HG02588 (cell line): ENCODE measurements around the gene GAB2.
"Not testable (repeated sequence)": the region's sequence is repeated elsewhere in the genome, so short reads cannot be mapped to it uniquely, and the experiment has no call there.

Experiments used
- ATAC-seq: cut with Tn5 transposase; IDR thresholded peaks from one replicate; pipeline ENCODE4 v1.9.1; 2021; ENCODE audit warnings: mild to moderate bottlenecking, moderate library complexity; ENCODE audit not compliant: unreplicated experiment

Gene GAB2

GRCh38 chr11:78371221-78371891 is 46.3 kb downstream of the GAB2 start:
- no peak for ATAC-seq

DNA sequence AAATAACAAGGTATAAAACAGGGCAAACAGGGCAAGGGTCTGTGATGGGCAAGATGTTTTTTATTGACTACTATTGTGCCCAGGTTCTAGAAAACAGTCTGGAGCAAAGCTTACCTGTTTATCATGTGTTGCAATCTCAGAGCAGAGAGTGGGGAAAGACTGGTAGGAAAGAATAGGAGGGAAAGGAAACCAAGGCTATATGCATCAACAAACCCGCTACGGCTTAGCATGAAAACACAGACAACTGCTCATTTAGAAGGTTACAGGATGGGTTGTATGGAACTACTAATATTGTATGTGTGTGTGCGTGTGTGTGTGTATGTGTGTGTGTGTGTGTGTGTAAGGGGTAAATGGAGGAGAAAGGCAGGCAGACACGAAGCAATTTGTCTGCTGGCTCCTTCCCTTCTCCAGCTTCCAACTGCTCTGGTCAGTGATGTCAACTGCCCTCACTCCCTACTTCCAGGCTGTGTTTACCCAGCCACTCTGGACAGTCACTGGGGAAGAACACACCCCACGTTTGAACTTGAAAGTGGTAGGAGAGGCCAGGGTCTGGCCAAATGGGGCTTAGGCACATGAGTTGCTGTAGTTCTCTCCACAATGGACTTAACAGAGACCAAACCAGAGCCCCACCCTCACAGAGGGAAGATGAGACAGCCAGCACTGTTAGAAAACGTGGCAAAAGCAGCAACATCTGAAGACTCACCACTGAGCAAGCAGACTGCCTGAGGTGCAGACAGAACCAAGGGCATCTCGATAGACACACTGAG is 47.0 kb downstream of the GAB2 start:
- no peak for ATAC-seq

GRCh38 chr11:78365381-78365792 is 52.2 kb downstream of the GAB2 start:
- ATAC-seq: no peak

DNA sequence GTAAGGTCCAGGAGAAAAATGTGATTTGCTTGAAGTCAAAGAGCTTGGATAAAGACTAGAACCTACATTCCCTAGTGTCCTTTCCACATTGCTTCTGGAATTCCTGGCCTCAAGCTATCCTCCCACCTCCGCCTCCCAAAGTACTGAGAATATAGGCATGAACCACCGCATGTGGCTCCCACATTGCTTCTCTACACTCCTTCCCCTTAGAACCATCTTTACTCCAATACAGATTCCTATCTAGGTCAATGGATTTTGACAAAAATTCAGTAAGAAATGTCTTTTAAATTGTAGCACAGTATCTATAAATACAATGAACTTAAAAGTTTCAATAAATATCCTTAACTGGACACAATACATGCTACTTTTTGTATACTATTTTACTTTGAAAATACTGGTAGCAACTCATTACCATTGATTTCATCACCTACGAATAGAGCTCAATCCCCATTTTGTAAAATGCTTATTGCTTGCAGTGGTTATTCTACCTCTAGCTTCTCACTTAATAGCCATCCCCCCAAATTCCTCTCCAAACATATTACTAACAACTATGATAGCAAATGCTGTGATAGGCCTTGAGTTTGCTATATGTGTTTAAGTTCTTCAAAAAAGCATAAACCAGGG is 53.4 kb downstream of the GAB2 start:
- ATAC-seq: no peak

DNA sequence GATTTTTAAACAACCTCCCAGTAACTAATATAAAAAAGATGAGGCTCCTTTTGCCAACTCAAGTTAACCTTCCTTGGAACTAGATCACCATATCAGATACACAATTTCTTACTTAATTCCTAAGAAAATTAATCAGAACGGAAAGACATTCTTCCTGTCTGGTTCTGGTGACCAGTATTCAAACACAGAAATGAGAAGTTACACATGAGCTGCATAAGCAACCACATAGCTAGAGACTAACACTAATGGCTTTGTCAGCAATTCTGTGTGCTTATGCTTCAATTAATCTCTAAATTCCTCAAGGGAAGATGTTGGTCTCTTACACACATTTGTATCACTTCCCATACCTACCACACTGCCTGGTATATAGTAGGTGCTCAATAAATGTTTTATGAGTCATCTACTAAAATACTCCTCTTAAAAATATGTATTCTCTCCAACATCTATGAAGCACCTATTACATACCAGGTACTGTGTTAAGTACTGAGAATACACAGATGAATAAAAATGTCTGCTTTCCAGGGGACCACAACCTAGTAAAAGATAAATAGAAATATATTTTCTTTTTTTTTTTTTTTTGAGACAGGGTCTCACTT is 54.5 kb downstream of the GAB2 start:
- no peak for ATAC-seq

- no peak for ATAC-seq
Measured at GRCh38 chr11:78361228-78361627, 56.4 kb downstream of the GAB2 start.

DNA sequence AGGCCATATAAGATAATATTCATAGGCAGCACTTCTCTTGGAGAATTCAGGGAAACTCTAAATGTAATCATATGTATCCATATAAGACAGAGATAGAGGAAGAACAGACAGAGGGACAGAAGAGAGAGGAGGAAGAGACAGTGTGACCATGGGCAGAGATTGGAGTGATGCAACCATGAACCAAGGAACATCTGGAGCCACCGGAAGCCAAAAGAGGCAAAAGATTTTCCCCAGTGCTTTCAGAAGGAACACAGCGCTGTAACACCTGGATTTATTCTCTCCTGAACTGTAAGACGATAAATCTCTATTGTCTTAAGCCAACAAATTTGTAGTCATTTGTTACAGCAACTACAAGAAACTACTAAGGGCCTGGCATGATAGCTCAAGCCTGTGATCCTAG is 57.7 kb downstream of the GAB2 start:
- no peak for ATAC-seq

DNA sequence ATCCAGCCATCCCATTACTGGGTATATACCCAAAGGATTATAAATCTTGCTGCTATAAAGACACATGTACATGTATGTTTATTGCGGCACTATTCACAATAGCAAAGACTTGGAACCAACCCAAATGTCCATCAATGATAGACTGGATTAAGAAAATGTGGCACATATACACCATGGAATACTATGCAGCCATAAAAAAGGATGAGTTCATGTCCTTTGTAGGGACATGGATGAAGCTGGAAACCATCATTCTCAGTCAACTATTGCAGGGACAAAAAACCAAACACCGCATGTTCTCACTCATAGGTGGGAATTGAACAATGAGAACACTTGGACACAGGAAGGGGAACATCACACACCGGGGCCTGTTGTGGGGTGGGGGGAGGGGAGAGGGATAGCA is 59.7 kb downstream of the GAB2 start:
- not testable (repeated sequence) for ATAC-seq

- not testable (repeated sequence) for ATAC-seq
Measured at GRCh38 chr11:78357425-78357824, 60.2 kb downstream of the GAB2 start.

DNA sequence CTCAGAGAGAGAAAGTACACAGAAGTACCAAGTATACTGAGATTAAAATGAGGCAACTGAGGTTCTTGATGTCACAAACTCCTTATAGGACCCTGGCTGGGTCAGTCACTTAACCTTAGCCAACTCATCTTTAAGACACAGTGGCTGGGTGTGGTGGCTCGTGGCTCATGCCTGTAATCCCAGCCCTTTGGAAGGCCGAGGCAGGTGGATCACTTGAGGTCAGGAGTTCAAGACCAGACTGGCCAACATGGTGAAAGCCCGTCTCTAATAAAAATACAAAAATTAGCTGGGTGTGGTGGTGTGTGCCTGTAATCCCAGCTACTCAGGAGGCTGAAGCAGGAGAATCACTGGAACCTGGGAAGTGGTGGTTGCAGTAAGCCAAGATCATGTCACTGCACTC is 61.9 kb downstream of the GAB2 start:
- not testable (repeated sequence) for ATAC-seq

GRCh38 chr11:78355309-78355705 is 62.3 kb downstream of the GAB2 start:
- no peak for ATAC-seq

DNA sequence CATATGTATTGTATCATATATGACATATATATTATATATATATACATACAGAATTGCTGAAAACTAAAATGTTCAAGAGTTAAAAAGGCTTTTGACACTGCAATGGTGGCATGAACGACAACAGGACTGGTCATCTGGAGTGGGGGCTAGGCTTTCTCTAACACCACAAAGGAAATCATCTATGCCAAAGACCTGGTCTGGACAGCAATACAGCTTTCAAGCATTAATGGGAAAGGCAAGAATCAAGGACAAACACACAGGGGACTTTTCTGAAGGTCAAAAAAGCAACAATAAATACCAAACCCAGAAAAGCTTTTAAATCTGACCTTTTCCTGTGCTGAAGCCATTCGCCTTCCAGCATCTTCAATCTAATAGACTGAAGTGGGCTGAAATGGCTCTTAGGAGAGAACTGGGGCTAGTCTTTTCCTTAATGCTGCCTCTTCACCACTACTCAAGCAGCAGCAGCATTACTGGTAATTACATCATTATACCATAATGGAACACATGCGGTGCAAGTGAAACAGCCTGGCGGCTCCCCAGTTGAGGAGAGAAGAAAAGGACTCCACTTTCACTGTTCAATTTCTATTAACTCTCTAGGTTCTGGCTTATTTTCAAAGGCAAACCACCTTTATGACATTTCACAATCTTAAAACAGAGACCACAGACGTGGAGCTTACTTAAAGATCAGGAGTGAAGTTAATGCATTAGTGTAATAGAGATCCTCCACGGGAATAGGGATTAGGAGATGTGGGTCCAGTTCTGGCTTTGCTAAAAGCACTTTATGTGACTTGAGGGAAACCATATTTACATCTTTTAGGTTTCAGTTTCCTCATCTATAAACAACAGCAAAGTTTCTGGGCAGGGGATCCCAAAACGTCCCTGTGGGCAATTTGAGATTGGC is 63.0 kb downstream of the GAB2 start:
- ATAC-seq: no peak

GRCh38 chr11:78351979-78352841 is 65.4 kb downstream of the GAB2 start:
- no peak for ATAC-seq

DNA sequence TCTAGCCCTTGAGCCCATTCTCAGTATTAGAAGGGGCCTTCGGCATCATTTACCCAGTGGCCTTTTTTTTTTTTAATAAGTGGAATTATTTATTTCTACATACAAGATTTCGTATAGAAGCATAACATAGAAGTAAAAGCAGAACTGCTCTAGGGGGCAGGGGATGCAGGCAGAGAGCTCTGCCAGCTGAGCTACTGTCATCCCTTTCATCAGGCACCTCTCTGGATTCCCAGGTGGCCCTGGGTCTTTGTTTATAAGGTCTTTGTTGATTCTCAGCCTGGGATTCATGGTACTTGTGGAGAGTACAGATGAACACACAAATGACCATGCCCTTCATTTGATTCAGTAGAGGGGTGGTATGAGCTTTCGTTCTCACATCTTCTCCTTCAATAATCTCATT is 66.4 kb downstream of the GAB2 start:
- ATAC-seq: no peak

GRCh38 chr11:78350646-78351165 is 66.9 kb downstream of the GAB2 start:
- ATAC-seq: no peak

DNA sequence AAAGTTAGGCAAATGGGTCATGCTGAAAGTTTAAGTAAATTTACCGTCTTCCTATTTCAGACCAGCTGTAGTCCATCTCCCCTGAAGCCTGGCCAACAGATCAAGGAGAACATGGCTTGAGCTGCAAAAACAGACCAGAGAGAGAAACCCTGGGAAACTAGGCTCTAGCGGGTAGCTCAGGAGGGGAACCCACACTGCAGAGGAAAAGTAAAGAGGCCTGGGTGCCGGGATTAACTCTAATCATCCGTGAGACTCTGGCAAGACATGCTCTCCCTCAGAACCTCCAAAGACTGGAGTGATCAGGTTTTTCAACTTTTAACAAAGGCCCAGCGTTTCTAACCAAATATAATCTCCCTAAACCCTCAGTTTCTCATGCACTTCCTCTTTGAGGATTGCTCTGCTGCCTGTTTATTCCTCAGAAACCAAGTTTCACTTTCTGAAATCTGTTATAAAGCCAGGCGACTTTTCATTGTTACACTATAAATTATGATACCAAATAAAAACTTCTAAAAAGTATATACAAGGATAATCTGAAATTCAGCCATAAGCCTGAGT is 67.5 kb downstream of the GAB2 start:
- ATAC-seq: no peak

GRCh38 chr11:78349624-78350023 is 68.0 kb downstream of the GAB2 start:
- ATAC-seq: no peak

- ATAC-seq: no peak
Measured at GRCh38 chr11:78349114-78349513, 68.5 kb downstream of the GAB2 start.

- ATAC-seq: no peak
Measured at GRCh38 chr11:78347956-78348355, 69.7 kb downstream of the GAB2 start.
